ENCODE data around the gene MFNG. TPM values are rescaled to one million over a fixed set of nuclear protein-coding genes. Genes with fewer than 3 reads are reported as not detected.

The MFNG gene
- total RNA-seq, 1 donor from 2014 or later: 33.6 TPM

DNA sequence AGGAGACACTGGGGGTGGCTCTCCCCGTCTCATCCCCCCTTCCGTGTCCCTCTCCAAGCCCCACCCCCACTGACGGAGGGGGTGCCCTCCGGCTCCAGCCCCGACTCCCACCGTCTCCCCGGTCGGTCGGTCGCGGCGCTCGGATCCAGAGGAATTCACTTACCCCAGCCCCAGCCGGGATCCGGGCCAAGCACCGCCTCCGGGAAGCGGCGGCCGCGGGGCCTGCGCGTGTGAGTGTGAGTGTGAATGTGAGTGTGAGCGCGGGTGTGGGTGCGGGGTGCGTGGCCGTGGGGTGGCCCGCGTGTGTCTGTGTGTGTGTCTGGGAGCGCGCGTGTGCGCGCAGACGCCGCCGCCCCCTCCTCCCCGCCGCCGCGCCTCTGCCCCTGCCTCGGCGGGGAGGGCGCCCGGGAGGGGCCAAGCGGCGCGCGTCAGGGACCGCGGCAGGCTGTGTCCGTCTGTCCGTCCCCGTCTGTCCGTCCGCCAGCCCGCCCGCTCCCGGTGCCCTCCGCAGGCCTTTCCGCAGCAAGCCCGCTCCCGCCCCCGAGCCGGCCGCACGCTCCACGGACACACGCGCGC lies 59.0 kb downstream of the MFNG start, which contains the start of gene ELFN2:
Gene ELFN2, minus strand, starts transcription at position 345 of the 576 bp plus-strand sequence. CDS start 51,945 bp downstream, outside the sequence.
- no peak for DNase-seq (ENCODE audit: low spot score)

DNA sequence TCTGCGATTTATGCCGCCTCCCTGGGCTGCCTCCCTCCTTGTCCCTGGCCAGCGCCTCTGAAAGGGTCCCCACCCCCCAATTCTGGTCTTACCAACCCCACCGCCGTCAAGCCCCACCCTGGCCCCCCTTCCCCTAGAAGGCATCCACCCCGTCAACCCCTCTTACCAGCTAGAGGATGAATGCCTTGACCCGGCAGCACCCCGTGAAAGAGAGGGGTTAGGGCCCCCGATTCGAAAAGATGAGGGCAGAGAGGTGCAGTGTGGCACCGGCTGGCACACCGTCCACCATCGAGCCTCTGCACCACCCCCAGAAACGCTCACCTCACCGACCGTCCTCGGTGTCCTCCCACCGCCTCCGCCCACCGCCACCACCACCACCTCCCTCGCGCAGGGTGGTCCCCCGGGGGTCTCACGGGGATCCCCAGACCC lies 59.5 kb downstream of the MFNG start:
- no peak for DNase-seq (ENCODE audit: low spot score)

DNA sequence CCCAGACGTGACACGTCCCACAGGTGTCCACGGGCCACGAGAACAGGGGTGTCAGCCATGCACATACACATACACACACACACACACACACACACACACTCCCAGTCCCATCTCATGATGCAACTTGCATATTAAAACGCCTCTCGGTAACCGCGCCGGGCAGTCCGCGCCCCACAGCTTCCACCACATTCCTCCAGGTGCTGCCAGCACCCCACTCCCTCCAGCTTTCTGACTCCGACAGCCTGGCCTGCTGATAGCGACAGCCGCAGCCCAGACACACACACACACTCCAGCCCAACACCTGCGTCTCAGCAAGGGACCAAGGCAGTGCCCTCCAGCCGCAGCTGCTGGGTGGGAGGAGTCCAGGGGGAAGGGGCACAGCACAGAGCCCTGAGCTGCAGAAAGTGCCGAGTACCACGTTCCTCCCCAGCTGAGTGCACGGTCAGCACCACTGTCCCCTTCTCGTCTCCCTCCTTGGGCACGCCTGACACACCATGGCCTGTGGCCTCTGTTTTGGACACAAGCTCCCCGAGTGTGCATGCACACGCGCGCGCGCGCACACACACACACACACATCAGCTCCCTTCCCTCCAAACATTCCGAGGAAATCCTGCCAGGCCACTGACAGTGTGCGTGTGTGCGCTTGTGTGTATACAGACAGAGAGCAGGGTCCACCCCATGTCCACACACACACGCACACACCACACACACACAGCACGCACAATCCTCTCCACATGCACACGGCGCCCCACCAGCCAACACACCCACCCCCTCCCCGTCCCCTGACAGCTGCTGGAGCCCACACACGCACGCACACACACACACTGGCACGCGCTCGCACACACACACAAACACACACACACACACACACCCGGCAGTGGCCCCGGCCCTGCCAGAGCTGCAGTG lies 60.1 kb downstream of the MFNG start:
- DNase-seq (ENCODE audit: low spot score): no peak

DNA sequence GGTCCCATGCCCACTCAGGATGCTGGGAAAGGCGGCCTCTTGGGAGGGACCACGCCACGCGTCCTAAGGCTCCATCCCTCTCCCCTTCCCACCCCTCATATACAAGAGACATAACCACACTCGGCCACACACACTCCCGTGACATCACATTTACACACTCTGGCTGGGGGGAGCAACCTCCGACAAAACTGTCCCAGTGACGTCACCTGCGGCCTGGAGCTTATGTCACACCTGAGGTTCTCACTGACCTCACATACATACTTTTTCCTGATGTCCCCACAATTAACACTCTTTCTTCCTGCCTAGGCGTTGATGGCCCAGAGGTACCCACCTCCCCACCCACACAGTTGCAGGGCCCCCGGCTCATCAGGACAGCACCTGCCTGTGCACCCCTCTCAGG lies 60.8 kb downstream of the MFNG start:
- DNase-seq (ENCODE audit: low spot score): no peak

DNA sequence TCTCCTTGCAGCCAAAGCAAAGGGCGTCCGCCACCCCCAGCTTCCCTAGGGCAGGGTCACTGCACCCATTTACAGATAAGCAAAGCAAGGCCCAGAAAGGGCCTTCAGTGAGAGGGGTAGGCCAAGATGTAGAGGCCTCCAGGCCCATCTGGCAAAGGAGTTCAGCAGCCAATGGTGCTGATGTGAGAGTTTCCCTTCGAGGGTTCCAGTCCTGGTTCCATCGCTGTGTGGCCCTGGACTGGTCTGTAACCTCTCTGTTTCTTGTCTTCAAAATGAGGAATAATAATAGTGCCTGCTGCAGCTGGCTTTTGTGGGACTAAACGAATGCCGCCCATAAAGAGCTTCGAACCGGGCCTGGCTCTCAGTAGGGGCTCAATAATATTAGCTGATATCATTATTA lies 62.9 kb downstream of the MFNG start:
- DNase-seq (ENCODE audit: low spot score): no peak

DNA sequence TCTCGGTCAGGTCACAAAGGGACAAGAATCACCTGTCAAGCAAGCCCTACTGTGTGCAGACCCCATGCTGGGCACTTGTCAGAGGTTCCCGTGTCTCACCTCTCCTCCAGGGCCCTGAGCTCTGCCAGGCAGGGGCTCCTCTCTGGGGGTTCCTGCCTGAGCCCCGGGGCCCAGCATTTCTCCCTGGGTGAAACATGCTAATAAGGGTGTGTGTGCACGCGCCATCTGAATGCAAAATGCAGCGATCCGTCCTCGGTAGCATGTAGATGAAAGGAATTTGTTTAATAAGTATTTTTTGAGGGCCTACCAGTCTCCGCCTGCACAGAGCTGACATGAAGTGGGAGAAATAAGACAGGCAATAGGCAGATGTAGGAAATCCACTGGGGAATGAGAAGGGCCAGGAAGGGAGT lies 64.7 kb downstream of the MFNG start:
- DNase-seq (ENCODE audit: low spot score): no peak

DNA sequence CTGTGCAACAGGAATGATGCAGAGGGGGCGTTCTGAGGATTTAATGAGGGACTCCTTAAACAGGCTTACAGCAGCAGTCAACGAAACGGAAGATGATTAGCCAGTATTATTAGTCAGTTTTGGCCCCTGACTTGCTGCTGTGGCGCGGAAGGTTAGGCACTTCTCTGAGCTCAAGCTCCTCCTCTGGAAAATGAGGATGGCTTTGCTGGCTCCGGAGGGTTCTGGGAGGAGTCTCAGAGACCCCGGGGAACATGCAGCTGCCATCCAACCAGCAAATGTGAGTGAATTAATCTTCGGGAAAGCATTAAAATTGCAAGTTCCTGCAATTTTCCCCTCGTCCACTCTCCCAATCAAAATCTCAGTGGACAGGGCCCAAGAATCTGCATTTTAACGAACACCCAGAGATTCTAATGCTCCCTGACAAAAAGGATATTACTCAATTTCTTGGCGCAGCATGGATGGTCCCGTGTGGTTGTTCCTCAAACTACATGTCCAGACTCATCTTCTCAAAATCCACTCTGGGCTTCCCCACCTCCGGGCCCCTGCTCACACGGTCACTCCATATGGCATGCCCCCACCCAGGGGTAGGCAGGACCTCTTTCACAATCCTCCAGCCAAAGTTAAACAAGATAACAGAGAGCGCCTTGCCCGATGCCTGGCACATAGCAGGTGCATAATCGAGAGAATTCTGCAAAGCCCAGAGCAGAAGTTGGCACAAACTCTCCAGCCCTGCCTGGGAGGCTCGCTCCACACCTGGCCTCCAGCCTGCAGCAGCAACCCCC lies 65.3 kb downstream of the MFNG start:
- DNase-seq (ENCODE audit: low spot score): no peak

DNA sequence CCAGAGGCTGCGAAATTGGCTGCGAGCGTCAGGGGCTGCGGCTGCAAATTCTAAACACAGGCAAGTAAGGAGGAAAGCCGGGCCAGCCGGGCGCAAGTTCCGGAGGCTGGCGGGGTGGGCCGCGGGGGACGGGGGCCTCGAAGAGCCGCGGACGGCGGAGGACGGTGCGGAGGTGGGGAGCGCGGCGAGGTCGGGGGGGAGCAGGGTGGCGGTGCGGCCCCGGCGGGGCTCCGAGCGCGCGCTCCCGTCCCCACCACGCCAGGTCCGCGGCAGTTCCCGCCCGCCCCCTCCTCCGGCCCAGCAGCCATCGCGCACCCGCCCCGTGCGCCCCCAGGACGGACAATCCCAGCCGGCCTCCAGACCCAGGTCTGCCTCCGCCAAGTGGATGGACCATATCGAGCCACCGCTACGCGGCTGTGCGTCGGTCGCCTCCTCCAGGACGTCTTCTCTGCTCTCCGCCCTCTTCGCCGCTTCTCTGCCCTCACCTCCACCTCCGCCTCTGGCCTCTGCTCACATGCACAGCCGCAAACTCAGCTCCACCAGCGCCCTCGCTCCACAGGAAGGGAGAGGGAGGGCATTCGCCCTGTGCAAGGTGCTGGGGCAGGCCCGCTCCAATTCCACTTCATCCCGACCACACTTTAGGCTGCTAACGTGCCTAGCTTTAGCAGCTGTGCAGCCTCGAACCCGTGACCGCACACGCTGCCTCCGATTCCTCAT lies 66.1 kb downstream of the MFNG start:
- no peak for DNase-seq (ENCODE audit: low spot score)

DNA sequence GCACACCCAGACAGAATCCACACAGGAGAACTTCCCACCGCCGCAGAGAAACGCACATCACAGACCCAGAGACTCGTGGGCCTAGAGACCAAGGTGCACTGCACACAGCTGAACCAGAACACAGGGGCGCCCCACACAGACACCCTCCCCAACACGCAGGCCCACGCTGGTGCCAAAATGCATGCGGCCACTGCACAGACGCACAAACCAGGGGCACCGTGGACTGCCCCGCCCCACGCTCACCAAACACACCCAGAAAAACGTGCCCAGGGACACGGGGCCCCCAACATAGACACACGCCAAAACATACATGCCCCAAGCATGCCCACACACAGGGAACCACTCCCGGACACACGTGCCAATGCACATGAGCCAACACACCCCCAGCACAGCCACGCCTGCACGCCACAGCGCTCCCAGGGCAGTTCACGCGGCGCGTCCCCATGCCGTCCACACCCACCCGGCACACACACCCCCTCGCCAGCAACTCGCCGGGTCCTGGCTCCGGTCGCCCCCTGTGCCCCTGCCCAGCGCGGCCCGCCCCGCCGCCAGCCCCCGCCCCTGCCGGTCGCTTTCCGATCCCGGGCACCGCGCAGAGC lies 66.7 kb downstream of the MFNG start:
- DNase-seq (ENCODE audit: low spot score): no peak

Other genes with a start within 250 kb of the MFNG start
- 26.1 TPM for gene RAC2, start 242.1 kb downstream of the MFNG start, total RNA-seq
- 44.7 TPM for gene CYTH4, start 203.9 kb downstream of the MFNG start, total RNA-seq
- not detected for gene ELFN2, start 58.9 kb downstream of the MFNG start, total RNA-seq
- 10.8 TPM for gene CARD10, start 33.0 kb upstream of the MFNG start, total RNA-seq
- gene CDC42EP1, start 74.1 kb upstream of the MFNG start, total RNA-seq: 102 TPM
- gene LGALS2, start 93.7 kb upstream of the MFNG start, total RNA-seq: 0.84 TPM
- gene GGA1, start 122.5 kb upstream of the MFNG start, total RNA-seq: 47.3 TPM
- 15.0 TPM for gene SH3BP1, start 153.3 kb upstream of the MFNG start, total RNA-seq
- gene PDXP, start 172.3 kb upstream of the MFNG start, total RNA-seq: 8.5 TPM
- gene LGALS1, start 189.3 kb upstream of the MFNG start, total RNA-seq: 1,964 TPM
- gene NOL12, start 200.0 kb upstream of the MFNG start, total RNA-seq: 17.3 TPM
- 91.7 TPM for gene TRIOBP, start 210.7 kb upstream of the MFNG start, total RNA-seq